GM23338 (cell line): ENCODE results near the gene XAB2. TPM values are rescaled to one million over a fixed set of nuclear protein-coding genes. Genes with fewer than 3 reads are reported as not detected.
A peak's percentile ranks its signal among the peaks of the same experiment; 100 is the strongest.

Experiments
- ATAC-seq: fragments of 200-7000 bp; cut with Tn5 transposase; 3 replicates; pipeline ENCODE4 v1.9.1; 2020
- DNase-seq: peaks from one replicate; pipeline ENCODE4 v3.0.0-alpha.2; 2015; ENCODE audit warnings: low spot score
- H2AFZ ChIP-seq: fragments of 200-600 bp; sonication (generic); 2 replicates; pipeline ENCODE4 v1.8.0; 2016; ENCODE audit warnings: antibody characterized with exemption, mild to moderate bottlenecking, moderate library complexity
- H3F3A ChIP-seq: fragments of 200-600 bp; sonication (generic); replicated peaks from 2 replicates; pipeline ENCODE4 v1.8.0; 2017; ENCODE audit warnings: antibody characterized with exemption, mixed run types, low read depth
- H3K27ac ChIP-seq: fragments of 200-600 bp; sonication (generic); 2 replicates; pipeline ENCODE4 v1.6.1; 2016; ENCODE audit warnings: low read depth
- H3K27me3 ChIP-seq: fragments of 200-600 bp; sonication (generic); 2 replicates; pipeline ENCODE4 v1.8.0; 2016; ENCODE audit warnings: mild to moderate bottlenecking, mixed run types, moderate library complexity; ENCODE audit not compliant: insufficient read depth
- H3K36me3 ChIP-seq: fragments of 200-600 bp; sonication (generic); 2 replicates; pipeline ENCODE4 v1.8.0; 2016; ENCODE audit warnings: mild to moderate bottlenecking; ENCODE audit not compliant: insufficient read depth
- H3K4me1 ChIP-seq: fragments of 200-600 bp; sonication (generic); 2 replicates; pipeline ENCODE4 v1.8.0; 2016; ENCODE audit warnings: mild to moderate bottlenecking, moderate library complexity; ENCODE audit not compliant: insufficient read depth
- H3K4me2 ChIP-seq: fragments of 200-600 bp; sonication (generic); 2 replicates; pipeline ENCODE4 v1.7.1; 2017; ENCODE audit warnings: mixed run types
- H3K4me3 ChIP-seq: fragments of 200-600 bp; sonication (generic); 2 replicates; pipeline ENCODE4 v1.6.1; 2016; ENCODE audit warnings: mixed run types
- H3K79me2 ChIP-seq: fragments of 200-600 bp; sonication (generic); replicated peaks from 2 replicates; pipeline ENCODE4 v1.8.0; 2017; ENCODE audit warnings: mild to moderate bottlenecking; ENCODE audit not compliant: insufficient read depth
- H3K9me2 ChIP-seq: fragments of 200-600 bp; sonication (generic); 2 replicates; pipeline ENCODE4 v1.8.0; 2017; ENCODE audit not compliant: insufficient read depth
- H4K20me1 ChIP-seq: fragments of 200-600 bp; sonication (generic); replicated peaks from 2 replicates; pipeline ENCODE4 v1.8.0; 2017; ENCODE audit warnings: mild to moderate bottlenecking; ENCODE audit not compliant: insufficient read depth
- H3K27ac Mint-ChIP-seq: 2 replicates; pipeline ENCODE4 v1.8.0; 2020; ENCODE audit warnings: inconsistent platforms, mild to moderate bottlenecking, moderate library complexity, mixed read lengths
- H3K27me3 Mint-ChIP-seq: 3 replicates; pipeline ENCODE4 v1.8.0; 2022; ENCODE audit warnings: low read depth, mild to moderate bottlenecking, moderate library complexity, mixed read lengths, inconsistent platforms; ENCODE audit not compliant: insufficient read depth, poor library complexity
- H3K36me3 Mint-ChIP-seq: 3 replicates; pipeline ENCODE4 v1.8.0; 2021; ENCODE audit warnings: low read depth, mild to moderate bottlenecking, inconsistent platforms, moderate library complexity, mixed read lengths
- H3K4me1 Mint-ChIP-seq: 3 replicates; pipeline ENCODE4 v1.8.0; 2020; ENCODE audit warnings: mild to moderate bottlenecking, inconsistent platforms, mixed read lengths
- H3K4me3 Mint-ChIP-seq: 3 replicates; pipeline ENCODE4 v1.8.0; 2021; ENCODE audit warnings: moderate library complexity, mild to moderate bottlenecking, inconsistent platforms, mixed read lengths
- H3K9me3 Mint-ChIP-seq: 3 replicates; pipeline ENCODE4 v1.8.0; 2020; ENCODE audit warnings: moderate library complexity, mild to moderate bottlenecking, inconsistent platforms, mixed read lengths
- CREB1 ChIP-seq: fragments of 250-450 bp; sonication (Bioruptor Pico); IDR thresholded peaks from 2 replicates; pipeline ENCODE4 v1.5.0; 2020; ENCODE audit warnings: low read depth, mild to moderate bottlenecking, moderate library complexity
- CTCF ChIP-seq, 2 experiments: fragments of 200-600 bp in 1 of 2; sonication (generic) in 1 of 2; conservative IDR thresholded peaks; 2 replicates each; pipeline versions ENCODE4 v1.5.1 to v1.6.1; 2016 to 2017; ENCODE audit warnings: antibody characterized with exemption in 2 of 2, low read depth in 2 of 2, mild to moderate bottlenecking in 2 of 2, moderate library complexity in 1 of 2
- ETS1 ChIP-seq: IDR thresholded peaks from 2 replicates; pipeline ENCODE4 v1.6.1; 2016; ENCODE audit warnings: antibody characterized with exemption
- EZH2 ChIP-seq: fragments of 200-600 bp; sonication (generic); IDR thresholded peaks from one replicate; pipeline ENCODE4 v1.8.0; 2017; ENCODE audit warnings: antibody characterized with exemption, mild to moderate bottlenecking, low read depth; ENCODE audit not compliant: unreplicated experiment
- EZH2phosphoT487 ChIP-seq: fragments of 200-600 bp; sonication (generic); IDR thresholded peaks from one replicate; pipeline ENCODE4 v1.8.1; 2018; ENCODE audit warnings: antibody characterized with exemption; ENCODE audit not compliant: unreplicated experiment
- JUNB ChIP-seq: IDR thresholded peaks from one replicate; pipeline ENCODE4 v1.6.1; 2016; ENCODE audit warnings: antibody characterized with exemption; ENCODE audit not compliant: unreplicated experiment
- NANOG ChIP-seq: IDR thresholded peaks from 2 replicates; pipeline ENCODE4 v1.6.1; 2016; ENCODE audit warnings: antibody characterized with exemption, borderline replicate concordance
- POLR2AphosphoS5 ChIP-seq: IDR thresholded peaks from 2 replicates; pipeline ENCODE4 v1.6.1; 2016; ENCODE audit warnings: antibody characterized with exemption, low read depth
- REST ChIP-seq: IDR thresholded peaks from one replicate; pipeline ENCODE4 v1.6.1; 2018; ENCODE audit warnings: antibody characterized with exemption; ENCODE audit not compliant: unreplicated experiment
- STAT1 ChIP-seq: IDR thresholded peaks from one replicate; pipeline ENCODE4 v1.6.1; 2016; ENCODE audit warnings: antibody characterized with exemption; ENCODE audit not compliant: unreplicated experiment
- ZNF114 ChIP-seq: fragments of 250-450 bp; sonication (Bioruptor Pico); IDR thresholded peaks from 2 replicates; pipeline ENCODE4 v1.5.0; 2020; ENCODE audit warnings: mild to moderate bottlenecking, moderate library complexity
- ZNF331 ChIP-seq: fragments of 250-450 bp; sonication (Bioruptor Pico); IDR thresholded peaks from 2 replicates; pipeline ENCODE4 v1.5.0; 2020; ENCODE audit warnings: low read depth, mild to moderate bottlenecking, moderate library complexity
- ZNF462 ChIP-seq: fragments of 250-450 bp; sonication (Bioruptor Pico); IDR thresholded peaks from 2 replicates; pipeline ENCODE4 v1.5.0; 2020; ENCODE audit warnings: mild to moderate bottlenecking, moderate library complexity
- polyA plus RNA-seq: library from polyadenylated mRNA; unstranded; fragments of >200 nt; fragmentation: Nextera tagmentation; extraction: Ambion mirVana; gene quantifications from 2 replicates; pipeline ENCODE4 v1.2.1, GENCODE V29; 2016
- total RNA-seq: library from RNA; depleted of rRNA; stranded (reverse); fragments of >200 nt; shearing (Covaris generic); gene quantifications from 2 replicates; pipeline ENCODE4 v1.2.3, GENCODE V29; 2014

XAB2 gene
- total and polyA plus RNA-seq, 2 experiments from 2014 or later: 18.4 to 69.0 TPM

GRCh38 chr19:7637374-7638256, 8.3 kb upstream of the XAB2 start:
- Mint-ChIP-seq H3K4me3 (peak overlapping the region; percentile 75), H3K27me3 (peaks cover 21% of the 10 kb centered on the region), H3K27ac (no peak overlapping the region), H3K36me3 (no peaks in the 10 kb centered on the region), H3K4me1 (no peaks in the 10 kb centered on the region; the same call in 2 of the 3 replicates), H3K9me3 (no peaks in the 10 kb centered on the region; the same call in 2 of the 3 replicates)
- H2AFZ ChIP-seq: peak overlapping the region; percentile 47; the same call in 1 of the 2 replicates
- no peaks in the 10 kb centered on the region for H3K36me3 ChIP-seq
- peak overlapping the region; percentile 81 for H3K4me3 ChIP-seq
- no peaks in the 10 kb centered on the region; the same call in 1 of the 2 replicates for H4K20me1 ChIP-seq
- DNase-seq: no peak
- H3K9me2 ChIP-seq: no peaks in the 10 kb centered on the region
- peaks cover 9% of the 10 kb centered on the region for H3F3A ChIP-seq
- peak; percentile 16 for ATAC-seq
- no peak for TF ChIP-seq REST
- TF ChIP-seq NANOG: no peak
- TF ChIP-seq POLR2AphosphoS5: no peak
- no peak for TF ChIP-seq EZH2phosphoT487
- TF ChIP-seq ZNF331 (CRISPR knock-in tag): no peak
- TF ChIP-seq ZNF114 (CRISPR knock-in tag): no peak
- no peak for TF ChIP-seq ZNF462 (CRISPR knock-in tag)
- TF ChIP-seq CTCF (conservative IDR thresholded peaks at IDR 0.05; ENCODE audit: low read depth in 2 of 2): no peak
- no peak for TF ChIP-seq CREB1 (CRISPR knock-in tag)
- TF ChIP-seq STAT1: no peak
- no peak for TF ChIP-seq JUNB
- TF ChIP-seq EZH2: no peak
- no peak for TF ChIP-seq ETS1
- no peaks in the 10 kb centered on the region for H3K4me1 ChIP-seq
- H3K27me3 ChIP-seq: peaks cover 24% of the 10 kb centered on the region
- H3K79me2 ChIP-seq: no peaks in the 10 kb centered on the region
- peak overlapping the region; percentile 84 for H3K4me2 ChIP-seq
- H3K27ac ChIP-seq: no peak overlapping the region
